Measurements from ENCODE around the gene DIAPH1.

Gene DIAPH1

DNA sequence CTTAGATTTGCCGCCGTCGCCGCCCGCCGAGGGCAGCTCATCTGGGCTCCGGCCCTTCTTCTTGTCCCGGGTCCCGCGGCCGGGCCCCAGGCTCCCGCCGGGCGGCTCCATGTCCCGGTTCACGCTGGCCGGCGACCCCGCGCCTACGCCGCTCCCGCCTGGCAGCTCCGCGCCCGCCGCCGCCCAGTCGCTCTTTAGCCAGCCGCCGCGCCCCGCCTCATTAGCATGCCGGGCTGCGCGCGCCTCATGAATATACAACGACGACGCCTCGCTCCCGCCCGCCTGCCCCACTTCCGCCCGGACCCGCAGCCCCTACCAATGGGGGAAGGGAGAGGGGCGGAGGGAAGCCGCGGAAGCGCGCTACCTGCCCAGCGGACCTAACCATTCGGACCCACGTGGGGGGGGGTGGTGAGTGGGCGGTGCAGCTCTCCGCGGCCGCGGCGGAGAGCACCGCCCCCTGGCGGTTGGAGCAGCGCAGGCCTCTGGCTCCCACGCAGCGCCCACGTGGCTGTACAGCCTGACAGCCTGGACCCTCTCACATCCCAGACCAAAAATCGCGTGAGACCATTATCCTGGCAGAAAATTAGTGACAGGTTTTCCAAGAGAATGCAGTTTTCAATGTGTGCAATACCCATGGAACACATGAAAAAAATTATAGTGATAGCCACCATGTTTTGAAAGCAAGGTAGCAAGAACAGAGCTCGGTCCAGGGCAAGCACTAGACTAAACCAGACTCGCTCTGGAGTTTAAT, at the start of gene DIAPH1:
Gene DIAPH1, minus strand, starts transcription at position 197 of the 751 bp plus-strand sequence. Its CDS starts 86 bp downstream, at position 111.
- peak; percentile 97 for DNase-seq

GRCh38 chr5:141665995-141666940, 47.5 kb upstream of the DIAPH1 start:
- DNase-seq: no peak

GRCh38 chr5:141664733-141665461, 46.1 kb upstream of the DIAPH1 start:
- DNase-seq: peak; percentile 69

- DNase-seq: no peak
These were observed 44.7 kb upstream of the DIAPH1 start for GRCh38 chr5:141663506-141663905.

GRCh38 chr5:141662028-141662427, 43.2 kb upstream of the DIAPH1 start:
- no peak for DNase-seq

GRCh38 chr5:141657937-141658545, 39.2 kb upstream of the DIAPH1 start:
- no peak for DNase-seq

GRCh38 chr5:141657404-141657803, 38.6 kb upstream of the DIAPH1 start:
- DNase-seq: no peak

DNA sequence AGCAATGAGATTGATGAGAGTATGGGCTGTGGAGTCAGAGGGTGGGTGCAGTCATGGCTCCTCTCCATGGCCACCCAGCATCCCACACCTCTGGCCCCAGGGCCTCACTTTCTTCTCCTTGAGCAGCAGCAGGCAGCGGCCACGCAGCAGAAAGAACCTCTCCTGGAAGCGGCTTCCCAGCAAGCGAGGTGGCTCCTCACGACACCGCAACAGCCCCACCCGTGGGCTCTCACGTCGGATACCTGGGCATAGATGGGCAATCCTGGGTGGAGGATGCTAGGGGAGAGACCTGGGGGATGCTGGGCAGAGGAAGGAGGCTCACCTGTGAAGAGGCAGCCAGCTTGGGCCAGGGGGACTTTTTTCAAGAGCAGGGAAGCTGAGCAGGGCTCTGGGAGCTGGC, 37.6 kb upstream of the DIAPH1 start:
- DNase-seq: no peak

DNA sequence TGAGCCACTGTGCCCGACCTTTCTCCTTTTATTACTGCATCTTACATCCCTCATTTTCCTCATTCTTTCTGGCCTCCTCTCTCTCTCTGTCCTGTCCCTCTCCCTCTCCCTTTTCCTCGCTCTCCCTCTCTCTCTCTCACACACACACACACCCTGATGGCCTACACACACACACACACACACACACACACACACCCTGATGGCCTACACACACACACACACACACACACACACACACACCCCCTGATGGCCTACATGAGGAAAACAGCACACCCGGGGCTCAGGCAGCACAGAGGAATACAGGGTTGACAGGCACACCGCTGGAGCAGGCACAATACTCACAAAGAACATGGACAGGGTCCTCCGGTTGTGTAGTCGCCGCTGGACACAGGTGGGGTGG, 36.2 kb upstream of the DIAPH1 start:
- no peak for DNase-seq

DNA sequence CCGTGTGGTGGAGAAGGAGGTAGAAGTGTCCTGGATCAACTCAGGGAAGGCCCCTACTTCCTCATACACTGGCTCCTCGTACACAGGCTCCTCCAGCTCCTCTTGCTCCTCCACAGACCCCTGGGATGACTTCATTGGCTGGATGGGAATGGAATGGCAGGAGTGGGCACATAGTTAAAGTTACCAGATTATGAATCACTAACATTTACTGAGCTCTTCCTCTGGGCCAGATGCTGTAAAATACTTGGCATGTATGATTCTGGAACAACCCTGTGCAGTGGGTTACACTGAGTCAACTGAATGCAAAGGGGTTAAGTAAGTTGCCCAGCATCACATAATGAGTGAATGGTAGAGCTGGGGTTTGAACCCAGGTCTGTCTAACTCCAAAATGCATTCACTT, 35.5 kb upstream of the DIAPH1 start:
- no peak for DNase-seq

DNA sequence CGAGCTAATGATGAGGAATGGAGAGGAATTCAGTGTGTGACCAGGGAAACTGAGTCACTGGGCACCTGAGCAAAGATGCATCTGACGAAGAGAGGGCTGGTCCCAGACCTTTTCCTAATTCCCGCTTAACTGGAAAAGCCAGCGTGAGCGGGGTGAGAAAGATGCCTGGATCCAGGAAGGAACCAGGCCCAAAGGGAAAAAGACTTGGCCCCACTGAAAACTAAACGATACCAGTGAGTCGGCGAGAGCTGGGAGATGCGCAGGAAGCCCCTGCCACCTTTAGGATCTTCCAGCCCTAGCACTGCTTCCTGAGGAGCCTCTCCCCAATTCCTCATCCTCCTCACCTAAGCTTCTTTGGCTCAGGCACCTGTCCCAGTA, 32.9 kb upstream of the DIAPH1 start:
- no peak for DNase-seq

DNA sequence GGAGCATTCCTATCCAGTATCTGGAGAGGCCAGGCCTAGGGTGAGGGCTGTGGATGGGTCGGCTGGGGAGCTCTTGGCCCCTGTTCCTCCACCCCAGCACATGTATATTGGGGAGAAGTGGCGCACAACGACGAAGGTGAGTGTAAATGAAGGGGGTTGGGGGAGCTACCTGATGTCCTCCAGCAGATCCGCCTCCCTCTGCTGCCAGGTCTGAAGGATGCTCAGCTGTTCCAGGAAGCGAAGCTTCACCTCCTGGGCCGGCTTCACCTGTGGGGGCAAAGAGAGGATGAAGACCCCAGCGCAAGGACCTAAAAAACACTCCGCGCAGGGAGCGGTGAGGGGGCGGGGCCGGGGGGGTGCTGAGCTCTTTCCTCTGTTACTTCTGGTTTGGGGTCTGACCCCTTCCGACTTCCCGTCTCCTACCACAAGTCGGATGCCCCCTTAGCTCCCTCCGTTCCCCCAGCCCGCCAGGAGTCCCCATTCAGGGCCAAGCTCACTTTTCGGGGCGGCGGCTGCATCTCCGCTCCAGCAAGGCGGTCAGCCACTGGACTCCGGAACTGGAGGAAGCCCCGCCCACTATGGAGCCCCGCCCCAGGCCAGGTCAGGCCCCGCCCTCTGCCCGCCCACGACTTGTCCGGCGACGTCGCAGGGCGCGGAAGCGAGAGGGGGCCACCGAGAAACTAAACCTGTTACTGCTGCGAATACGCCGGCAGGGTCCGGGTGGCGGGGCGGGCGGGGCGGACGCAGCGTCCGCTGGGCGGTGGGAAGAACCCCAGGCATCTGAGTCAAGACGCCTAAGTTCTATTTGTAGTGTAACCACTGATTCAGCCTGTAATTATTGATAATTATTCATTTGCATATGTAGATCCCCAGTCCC, 32.3 kb upstream of the DIAPH1 start, which contains the start of gene FCHSD1:
Gene FCHSD1, minus strand, starts transcription at position 568 of the 877 bp plus-strand sequence. Its CDS starts 50 bp downstream, at position 518.
- DNase-seq: peak; percentile 56

DNA sequence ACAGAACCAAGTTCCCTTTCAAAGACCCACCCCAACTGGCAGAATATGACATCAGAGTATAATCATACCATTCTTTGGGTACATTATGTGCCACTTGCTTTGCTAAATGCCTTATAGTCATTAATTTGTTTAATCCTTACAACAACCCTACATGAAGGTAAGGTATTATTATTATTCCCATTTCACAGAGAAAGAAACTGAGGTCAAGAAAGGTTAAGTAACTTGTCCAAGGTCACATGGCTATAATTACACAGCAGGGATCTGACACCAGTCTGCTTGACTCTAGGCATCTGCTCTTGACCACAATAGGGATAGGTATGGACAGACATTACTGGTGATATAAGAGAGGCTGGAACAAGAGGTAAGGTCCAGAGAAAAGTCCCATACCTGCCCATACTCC, 31.2 kb upstream of the DIAPH1 start:
- DNase-seq: no peak

GRCh38 chr5:141649056-141649688, 30.4 kb upstream of the DIAPH1 start:
- no peak for DNase-seq

DNA sequence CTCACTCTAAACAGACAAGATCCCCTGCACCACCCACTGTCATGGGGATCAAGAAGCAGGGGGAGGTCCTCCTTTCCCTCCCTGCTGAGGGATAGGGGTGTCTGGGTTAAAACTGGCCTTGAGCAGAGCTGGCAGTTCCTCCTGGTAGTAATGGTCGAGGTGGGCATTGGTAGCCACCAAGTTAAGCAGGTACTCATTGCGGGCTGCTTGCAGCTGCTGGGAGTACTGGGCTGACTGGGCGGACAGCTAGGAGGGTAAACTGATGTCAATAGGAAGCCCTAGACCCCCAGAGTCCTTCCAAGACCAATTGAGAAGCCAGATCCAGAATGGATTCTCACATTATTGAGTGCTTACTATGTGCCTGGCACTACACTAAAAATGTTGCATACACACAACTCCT, 29.1 kb upstream of the DIAPH1 start:
- DNase-seq: no peak

GRCh38 chr5:141647242-141647641, 28.4 kb upstream of the DIAPH1 start:
- no peak for DNase-seq

- no peak for DNase-seq
These were observed 27.2 kb upstream of the DIAPH1 start for GRCh38 chr5:141646026-141646425.

- no peak for DNase-seq
These were observed 23.0 kb upstream of the DIAPH1 start for GRCh38 chr5:141641634-141642267.

- no peak for DNase-seq
These were observed 21.9 kb upstream of the DIAPH1 start for GRCh38 chr5:141640698-141641097.

GRCh38 chr5:141640051-141640415, 21.2 kb upstream of the DIAPH1 start:
- DNase-seq: no peak

Data from NCI-H2029 (cell line).